LHCN-M2 (cell line): ENCODE measurements around the gene PTPRN2. TPM values are rescaled to one million over a fixed set of nuclear protein-coding genes. Genes with fewer than 3 reads are reported as not detected.
"Not testable (repeated sequence)": the region's sequence is repeated elsewhere in the genome, so short reads cannot be mapped to it uniquely, and the experiment has no call there.

Source experiments
- DNase-seq: peaks from one replicate; pipeline ENCODE4 v3.0.0-alpha.2; 2012; ENCODE audit warnings: low read depth
- total RNA-seq: library from RNA; depleted of rRNA; stranded (reverse); fragments of >200 nt; gene quantifications from 2 replicates; pipeline ENCODE4 v1.2.3, GENCODE V29; 2014

The PTPRN2 gene
- total RNA-seq, 1 experiment from 2014 or later, result 0.11 TPM

DNA sequence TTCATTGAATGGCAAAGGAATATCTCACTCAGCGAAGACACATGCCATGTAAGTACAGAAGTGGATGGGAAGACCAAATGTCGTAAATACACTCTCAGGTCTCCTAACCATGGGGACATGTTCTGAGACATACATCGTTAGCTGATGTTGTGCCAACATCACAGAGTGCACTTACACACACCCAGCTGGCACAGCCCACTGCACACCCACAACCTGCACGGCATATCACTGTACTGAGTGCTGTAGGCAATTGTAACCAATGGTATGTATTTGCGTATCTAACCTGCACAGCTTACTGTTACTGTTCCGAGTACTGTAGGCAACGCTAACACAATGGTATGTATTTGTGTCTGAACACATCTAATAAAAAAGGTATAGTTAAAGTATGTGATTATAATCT is 550.4 kb downstream of the PTPRN2 start:
- no peak for DNase-seq

DNA sequence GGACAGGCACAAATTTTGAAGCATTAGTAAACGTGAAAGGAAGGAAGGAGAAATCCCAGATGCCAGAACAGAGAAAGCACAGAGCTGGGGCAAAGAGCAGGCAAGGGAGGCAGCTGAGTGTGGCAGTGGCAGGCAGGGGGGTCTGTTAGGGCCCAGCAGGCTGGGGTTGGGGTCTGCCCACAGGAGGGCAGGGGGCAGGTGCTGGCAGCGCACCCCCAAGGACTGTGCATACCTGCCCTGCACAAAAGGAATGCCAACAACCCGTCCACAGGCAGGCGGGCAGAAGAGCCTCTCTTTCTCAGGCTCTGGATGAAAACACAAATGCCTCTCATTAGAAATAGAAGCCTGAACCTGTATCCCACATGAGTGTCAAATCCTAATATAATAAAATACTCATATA is 552.3 kb downstream of the PTPRN2 start:
- DNase-seq, result no peak

DNA sequence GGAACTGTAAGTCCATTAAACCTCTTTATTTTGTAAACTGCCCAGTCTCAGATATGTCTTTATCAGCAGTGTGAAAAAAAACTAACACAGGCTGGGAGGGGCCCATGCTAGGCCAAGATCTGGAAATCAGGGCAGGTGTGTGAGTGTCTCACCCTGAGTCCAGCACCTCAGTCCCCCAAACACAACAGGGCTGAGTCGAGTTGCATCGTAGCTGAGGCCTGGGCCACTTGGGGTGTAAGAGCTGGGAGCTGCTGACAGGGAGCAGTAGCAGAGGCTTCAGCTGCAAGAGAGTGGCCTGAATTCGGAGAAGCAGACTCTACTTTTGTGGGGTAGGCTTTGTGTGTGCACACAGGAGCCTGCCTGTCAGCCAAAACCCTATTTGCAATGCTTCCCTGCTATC is 553.1 kb downstream of the PTPRN2 start:
- no peak for DNase-seq

DNA sequence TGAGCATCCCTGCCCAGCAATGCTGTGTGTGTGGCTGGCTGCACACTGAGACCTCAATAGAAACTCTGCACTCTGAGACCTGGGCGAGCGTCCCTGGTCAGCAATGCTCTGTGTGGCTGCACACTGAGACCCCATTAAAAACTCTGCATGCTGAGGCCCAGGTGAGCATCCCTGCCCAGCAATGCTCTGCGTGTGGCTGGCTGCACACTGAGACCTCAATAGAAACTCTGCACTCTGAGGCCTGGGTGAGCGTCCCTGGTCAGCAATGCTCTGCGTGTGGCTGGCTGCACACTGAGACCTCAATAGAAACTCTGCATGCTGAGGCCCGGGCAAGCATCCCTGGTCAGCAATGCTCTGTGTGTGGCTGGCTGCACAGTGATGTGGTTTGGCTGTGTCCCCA is 553.7 kb downstream of the PTPRN2 start:
- not testable (repeated sequence) for DNase-seq

DNA sequence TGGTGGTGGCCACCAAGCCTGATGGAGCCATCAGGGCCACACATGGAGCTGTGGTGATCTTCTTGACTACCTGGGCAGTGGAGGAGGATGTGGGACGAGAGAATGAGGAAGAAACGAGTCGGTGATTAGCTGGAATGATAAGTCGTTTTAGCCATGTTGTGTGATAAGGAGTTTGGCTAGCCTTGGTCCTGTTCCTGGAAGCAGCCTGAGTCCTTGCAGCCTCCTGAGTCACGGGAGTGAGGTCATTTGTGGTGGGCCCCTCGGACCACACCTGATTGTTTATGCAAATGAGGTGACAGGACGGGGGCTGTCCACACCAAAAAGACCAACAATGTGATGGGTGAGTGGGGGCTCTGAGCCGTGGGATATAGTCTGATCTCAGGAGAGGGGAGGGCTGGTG is 554.4 kb downstream of the PTPRN2 start:
- DNase-seq, result no peak

DNA sequence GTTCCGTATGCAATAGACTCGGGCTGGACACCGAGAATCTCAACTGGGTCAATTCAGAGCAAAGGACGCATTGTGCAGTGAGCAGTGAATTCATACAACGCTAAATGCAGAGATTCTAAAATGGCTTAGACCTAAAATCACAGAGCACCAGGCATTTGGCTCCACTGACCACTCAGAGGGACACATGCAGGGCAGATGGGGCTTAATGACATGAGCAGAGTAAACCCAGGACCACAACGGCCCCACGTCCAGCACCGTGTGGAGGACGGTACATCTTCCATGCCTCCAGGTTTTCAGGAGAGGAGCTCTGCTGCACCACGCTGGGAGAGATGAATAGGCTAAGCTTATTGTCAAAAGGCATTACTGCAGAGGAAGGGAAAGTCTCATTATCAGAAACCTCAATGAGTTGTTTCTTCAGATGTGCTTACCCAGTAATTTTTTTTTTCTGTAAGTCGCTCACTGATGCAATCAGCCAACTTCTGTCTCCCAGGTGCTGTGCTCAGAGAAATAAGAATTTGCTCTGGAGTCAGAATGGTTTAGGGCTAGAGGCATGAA is 555.0 kb downstream of the PTPRN2 start:
- no peak for DNase-seq

DNA sequence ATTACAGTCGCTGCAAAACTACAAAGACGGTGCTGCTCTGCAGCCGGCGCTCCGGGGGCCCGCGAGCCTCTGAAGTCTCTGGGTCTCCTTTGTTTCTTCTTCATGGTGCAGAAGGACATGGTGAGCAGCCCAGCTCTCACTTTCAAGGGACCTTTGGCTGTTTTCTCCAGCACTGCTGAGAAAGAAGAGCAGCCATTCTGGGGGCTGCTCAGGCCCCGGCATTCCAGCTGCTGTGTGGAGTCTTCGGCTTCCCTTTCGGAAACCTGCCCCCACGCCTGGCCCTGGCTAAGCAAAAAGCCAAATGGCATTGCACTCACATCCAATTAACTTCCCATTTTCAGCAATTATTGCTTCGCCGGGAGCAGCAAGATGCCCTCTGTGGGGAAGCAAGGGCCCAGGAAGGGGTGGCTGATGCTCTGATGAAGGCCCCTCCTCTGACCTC is 555.7 kb downstream of the PTPRN2 start:
- no peak for DNase-seq

DNA sequence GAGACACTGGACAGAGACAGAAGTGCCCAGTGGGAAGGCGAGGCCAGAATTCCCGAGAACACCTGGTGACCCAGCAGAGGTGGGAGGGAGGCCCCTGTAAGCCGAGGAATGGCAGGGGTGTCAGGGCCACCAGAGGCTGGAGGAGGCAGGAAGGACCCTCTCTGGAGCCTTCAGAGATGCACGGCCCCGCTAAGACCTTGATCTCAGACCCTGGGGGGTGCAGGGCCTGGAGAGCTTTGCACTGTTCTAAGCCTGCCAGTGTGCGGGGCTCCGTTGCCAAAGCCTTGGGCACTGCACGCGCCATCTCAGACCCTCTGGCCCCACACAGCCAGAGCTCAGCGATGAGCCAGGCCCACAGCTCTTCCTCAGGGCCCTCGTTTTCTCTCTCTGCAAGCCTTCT is 557.1 kb downstream of the PTPRN2 start:
- DNase-seq, result no peak

DNA sequence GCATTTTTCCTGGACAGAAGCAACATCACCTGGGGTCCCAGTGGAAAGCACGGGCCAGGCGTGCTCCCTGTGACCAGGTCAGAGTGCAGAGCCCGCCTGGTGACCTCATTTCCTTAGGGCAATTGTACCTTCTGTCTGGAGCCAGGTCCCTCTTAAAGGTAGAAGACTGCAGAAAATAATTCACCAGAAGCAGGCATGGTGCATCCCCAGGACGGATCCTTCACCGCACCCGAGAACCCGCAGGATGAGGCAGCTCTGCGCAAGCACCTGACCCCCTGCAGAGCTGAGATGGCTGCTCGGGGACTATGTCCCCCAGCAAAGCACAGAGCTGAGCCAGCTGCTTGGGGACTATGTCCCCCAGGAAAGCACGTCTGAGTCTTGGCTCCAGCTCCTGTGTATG is 557.6 kb downstream of the PTPRN2 start:
- no peak for DNase-seq

DNA sequence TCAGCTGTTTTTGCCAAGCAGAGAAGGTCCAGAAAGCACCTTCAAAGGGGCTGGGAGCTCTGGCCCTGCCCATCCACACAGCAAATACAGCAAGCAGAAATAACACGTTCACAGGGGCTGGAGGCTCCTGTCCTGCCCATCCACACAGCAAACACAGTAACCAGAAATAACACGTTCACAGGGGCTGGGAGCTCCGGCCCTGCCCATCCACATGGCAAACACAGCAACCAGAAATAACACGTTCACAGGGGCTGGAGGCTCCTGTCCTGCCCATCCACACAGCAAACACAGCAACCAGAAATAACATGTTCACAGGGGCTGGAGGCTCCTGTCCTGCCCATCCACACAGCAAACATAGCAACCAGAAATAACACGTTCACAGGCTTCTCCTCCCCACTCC is 558.1 kb downstream of the PTPRN2 start:
- no peak for DNase-seq

DNA sequence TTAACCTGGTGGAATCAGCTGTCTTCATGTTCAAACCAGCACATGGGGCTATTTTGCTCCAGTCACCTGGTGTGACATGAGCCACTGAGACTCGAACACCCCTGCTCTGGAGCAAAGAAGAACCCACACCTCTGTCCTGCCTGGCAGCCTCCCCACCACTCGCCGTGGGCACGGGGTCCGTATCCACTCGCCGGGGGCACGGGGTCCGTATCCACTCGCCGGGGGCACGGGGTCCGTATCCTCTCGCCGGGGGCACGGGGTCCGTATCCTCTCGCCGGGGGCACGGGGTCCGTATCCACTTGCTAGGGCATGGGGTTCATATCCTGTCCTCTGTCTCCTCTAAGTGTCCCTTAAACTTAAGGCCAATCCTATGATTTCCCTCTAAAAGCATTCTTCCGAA is 558.7 kb downstream of the PTPRN2 start:
- DNase-seq, result no peak

DNA sequence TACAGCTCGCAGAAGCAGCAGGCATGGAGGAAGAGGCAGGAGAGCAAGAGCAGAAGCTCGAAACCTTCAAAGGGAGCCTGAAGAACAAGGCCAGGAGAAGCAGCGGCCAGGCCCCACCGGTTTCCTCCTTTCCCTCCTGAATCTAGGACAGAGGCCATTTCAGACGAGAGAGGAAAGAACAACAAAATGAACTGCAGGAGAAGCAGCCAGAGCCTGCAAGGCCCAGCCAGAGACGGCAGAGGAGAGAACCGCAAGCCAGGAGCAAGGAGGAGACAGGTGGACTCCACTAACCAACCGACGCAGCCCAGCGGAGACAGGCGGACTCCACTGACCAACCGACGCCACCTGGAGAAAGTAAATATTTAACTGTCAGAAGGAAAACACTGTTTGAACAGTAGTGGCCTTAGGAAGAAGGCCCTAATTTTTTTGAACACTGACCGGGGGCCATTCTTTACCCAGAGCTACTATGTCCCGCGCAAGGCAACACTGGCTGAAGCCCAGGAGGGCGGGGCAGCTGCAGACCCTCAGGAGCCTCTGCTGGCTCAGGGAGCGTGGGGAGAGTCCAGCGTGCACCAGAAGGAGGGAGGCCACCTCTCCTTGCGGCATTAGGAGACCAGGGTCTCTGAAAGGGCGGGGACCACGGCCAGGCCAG is 559.2 kb downstream of the PTPRN2 start:
- no peak for DNase-seq

DNA sequence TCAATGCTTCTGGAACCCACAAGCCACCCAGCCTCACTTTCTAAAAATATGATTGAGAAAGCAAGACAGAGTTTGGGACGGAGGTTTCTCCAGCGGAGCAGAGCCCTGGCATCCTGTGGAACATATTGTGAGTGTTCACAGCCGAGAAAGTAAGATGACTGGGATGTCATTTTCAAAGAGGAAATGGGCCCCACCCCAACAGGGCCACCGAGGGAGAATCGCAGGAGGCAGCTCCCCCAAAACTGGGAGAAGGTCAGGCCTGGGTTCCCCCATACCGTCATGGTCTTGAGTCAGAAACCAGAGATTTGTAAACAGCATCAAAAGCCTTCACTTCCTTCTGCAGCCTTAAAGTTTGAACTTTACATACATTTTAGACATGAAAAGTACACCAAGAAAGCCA is 560.0 kb downstream of the PTPRN2 start:
- no peak for DNase-seq

DNA sequence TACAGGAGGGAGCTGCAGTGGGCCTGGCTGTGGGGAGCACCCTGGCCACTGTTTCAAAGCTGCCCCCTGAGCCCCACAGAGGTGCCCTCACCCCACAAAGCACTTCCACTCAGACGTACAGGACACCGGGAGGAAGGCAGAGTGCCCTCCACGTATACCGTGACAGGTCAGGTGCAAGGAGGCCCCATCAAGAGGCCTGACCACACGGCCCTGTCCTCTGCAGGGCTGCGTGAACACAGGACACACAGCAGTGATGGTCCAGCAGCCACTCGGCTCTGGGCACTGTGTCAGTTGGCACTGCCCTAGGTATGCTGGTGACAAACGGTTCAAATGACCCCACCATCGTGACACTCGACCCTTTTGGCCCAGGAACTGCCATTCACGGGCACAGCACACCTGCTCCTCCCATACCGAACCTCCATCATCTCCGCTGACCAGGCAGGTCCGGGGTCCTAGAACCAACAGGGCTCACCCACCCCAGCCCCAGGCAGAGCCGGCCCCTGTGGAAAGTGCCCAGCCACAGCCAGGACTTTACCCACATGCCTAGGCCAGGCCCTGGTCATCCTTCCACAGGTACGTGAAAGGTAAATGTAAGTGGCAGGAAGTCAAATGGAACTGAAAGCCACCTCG is 560.9 kb downstream of the PTPRN2 start:
- DNase-seq, result no peak

DNA sequence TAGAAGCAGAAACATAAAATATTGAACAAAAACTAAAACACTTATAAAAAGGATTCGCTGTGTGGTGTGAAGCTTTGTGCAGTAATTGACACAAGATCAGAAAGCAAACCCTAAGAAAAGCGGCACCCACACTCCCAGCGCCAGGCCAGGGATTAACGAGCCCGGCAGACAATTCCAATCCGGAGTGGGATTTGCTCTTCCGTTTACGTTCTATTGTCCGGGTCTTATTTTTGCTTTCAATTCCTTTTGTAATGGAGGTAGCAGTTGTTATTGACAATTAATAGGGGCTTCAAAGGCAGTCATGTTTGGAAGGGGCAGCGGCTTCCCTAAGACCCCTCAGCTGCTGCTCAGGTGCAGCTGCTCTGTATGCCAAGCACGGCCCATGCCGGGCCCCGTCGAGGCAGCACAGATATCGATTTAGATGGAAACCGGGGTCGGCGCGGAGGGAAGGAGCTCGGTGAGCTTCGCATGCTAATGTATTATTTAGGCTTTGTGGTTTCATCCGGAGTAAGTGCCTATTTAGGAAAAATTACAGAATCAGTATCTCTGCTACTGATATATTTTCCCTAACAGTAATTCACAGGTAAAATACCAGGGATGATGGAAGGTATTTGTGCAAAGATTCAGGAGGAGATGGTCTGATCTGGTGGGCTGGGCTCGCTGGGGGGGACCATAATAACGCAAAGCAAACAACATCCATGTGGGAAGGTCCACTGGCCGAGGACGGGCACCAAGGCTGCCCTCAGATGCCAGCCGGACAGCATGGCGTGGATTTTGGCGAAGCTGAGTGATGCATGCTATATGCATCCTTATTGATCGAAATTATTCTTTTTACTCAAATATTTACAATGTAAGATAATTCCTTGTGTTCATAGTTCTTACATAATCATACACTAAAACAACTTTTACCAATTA is 561.7 kb downstream of the PTPRN2 start:
- DNase-seq, result no peak

DNA sequence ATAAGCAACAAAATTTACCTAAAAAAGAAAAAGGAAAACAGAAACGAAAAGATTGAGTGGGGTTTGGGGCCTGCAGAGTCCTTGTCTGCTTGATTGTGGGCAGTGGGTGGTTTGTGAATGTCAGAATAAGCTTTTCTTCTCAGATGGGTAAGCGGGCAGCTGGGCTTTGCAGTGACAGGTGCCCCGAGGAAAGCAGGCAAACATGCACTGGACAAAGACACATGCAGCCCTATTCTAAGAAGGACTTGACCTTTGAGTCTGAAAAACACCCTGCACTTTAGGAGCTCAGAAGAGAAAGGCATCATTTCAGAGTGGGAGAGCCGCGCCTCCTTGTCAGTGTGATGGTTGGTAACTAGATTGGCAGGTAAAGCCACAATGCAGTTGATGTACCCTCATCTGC is 562.7 kb downstream of the PTPRN2 start:
- DNase-seq, result no peak

DNA sequence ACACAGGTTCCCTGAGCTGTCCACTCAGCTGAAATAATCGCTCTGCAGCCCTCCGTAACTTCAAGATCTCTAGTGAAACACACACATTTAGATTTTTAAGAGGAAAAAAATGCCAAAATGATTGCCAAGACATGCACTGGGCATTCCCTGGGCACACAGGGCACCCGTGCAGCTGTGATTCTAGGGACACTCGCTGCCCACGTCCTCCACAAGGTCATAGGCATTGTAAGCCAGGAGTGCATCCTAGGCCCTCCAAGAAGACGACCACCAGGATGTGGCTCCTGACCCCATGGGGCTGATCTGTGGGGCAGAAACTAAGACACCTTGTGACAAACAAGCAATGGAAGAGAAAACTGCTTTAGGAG is 563.3 kb downstream of the PTPRN2 start:
- DNase-seq, result no peak

DNA sequence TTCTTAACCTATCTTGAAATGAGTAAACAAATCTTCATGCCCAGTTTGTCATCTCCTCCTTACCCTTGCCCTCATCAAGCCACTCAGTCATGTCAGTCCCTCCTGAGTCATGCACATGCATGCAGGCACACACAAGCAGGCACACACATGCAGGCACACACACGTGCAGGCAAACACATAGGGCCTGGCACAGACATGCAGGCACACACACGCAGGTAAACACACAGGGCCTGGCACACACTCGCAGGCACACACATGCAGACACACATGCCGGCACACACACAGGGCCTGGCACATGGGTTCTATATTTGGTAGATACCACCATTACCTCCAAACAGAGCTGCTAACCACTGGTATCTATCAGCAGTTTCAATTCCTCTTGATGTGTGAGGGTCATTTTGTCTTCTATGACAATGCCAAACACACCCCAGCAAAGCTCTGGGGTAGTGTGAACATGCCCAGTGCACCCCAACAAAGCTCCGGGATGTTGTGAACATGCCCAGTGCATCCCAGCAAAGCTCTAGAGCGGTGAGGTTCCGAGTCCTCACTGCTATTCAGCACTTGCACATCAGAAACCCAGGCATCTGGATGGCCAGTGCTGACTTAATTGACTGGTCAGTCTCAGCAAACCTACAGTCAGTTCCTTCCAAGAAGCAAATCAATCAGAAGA is 563.8 kb downstream of the PTPRN2 start:
- no peak for DNase-seq

DNA sequence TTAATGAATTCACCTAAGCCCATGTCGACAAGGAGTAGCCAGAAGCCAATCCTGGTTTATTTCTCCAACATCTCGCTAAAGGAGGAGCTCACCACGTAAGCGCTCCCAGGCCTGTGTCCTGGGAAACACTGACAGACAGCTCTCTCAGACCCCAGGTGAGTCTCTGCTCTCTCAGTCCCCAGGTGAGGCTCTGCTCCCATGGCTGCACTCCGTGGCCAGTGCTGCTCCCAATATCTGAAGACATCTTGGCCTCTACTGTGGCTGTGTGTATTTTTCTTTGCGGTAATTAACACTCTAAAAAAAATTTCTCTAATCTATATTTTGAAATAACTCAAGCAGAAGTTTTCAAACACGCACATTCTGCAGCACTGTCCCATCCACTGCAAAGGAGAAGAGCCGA is 564.5 kb downstream of the PTPRN2 start:
- DNase-seq, result no peak

DNA sequence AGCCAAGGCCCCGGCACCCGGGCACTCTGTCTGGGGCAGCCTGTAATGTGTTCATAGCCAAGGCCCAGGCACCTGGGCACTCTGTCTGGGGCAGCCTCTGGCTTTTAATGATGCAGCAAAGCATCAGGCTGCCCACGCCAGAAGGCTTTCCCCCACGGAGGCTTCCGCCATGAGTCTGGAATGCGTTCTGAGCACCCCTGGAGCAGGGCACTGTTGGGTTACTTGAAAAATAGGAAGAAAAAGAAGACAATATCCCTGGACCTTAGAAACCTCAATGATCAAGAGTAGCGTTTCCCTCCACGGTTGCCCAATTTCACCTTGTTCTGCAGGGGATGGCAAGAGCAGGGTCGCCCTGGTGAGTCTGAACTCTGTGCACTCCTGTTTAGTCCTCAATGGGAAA is 565.0 kb downstream of the PTPRN2 start:
- no peak for DNase-seq

DNA sequence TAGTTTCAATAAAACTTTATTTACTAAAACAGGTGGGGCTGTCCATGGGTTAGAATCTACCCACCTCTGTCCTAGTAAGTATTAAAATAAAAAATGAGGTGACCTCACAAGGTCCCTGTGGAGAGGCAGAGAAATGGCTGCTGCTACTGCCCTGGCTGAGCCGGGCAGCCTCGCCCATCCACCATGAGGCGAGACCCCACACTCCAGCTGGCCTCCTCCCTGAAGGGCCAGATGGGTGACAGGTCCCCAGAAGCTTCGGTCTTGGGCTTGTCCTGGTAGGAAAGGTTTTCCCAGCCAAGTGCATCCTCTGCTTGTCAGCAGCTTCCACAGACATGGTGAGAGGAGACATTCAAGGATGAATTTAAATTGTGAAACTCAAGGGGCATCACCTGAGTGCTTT is 565.8 kb downstream of the PTPRN2 start:
- DNase-seq, result no peak

DNA sequence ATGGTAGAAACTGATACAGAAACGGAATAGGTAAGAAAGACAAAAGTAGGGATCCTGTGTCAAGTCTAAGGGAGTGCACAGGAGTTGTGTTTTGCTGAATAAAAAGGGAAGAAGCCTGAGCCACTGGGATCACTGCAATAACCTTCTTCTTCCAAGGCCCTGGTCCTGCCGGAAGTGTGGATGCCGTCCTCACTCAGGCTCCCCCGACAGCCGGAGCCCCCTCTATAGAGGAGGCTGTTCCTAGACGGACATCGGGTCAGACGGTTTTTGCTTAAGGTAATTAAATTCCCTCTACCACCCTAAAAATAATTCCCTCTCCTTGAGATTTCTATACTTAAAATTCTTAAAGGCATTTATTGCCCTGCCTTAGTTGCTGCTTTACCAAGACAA is 566.9 kb downstream of the PTPRN2 start:
- DNase-seq, result no peak
